Fibroblast of the aortic adventitia (primary cell): ENCODE measurements around the gene RAD17. TPM values are rescaled to one million over a fixed set of nuclear protein-coding genes. Genes with fewer than 3 reads are reported as not detected.
"Not testable (repeated sequence)": the region's sequence is repeated elsewhere in the genome, so short reads cannot be mapped to it uniquely, and the experiment has no call there.

ENCODE experiments used
- DNase-seq: peaks from one replicate; pipeline ENCODE4 v3.0.0-alpha.2; 2010; ENCODE audit warnings: low read depth
- H3K4me3 ChIP-seq: 2 replicates; pipeline ENCODE4 v1.5.1; 2011; ENCODE audit warnings: low read depth, mild to moderate bottlenecking, control low read depth, low read length, moderate library complexity
- total RNA-seq: library from RNA; depleted of rRNA; stranded (reverse); fragments of >200 nt; gene quantifications from 2 replicates; pipeline ENCODE4 v1.2.3, GENCODE V29; 2012; ENCODE audit warnings: low replicate concordance
- TF ChIP-seq, protein P1 (sequence below): IDR thresholded peaks from 2 replicates; pipeline ENCODE4 v1.5.1; 2011; ENCODE audit warnings: mild to moderate bottlenecking, low read length, control low read depth, inconsistent platforms; ENCODE audit not compliant: insufficient read depth

Gene RAD17, protein sequence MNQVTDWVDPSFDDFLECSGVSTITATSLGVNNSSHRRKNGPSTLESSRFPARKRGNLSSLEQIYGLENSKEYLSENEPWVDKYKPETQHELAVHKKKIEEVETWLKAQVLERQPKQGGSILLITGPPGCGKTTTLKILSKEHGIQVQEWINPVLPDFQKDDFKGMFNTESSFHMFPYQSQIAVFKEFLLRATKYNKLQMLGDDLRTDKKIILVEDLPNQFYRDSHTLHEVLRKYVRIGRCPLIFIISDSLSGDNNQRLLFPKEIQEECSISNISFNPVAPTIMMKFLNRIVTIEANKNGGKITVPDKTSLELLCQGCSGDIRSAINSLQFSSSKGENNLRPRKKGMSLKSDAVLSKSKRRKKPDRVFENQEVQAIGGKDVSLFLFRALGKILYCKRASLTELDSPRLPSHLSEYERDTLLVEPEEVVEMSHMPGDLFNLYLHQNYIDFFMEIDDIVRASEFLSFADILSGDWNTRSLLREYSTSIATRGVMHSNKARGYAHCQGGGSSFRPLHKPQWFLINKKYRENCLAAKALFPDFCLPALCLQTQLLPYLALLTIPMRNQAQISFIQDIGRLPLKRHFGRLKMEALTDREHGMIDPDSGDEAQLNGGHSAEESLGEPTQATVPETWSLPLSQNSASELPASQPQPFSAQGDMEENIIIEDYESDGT
- 26.1 and 28.6 TPM in 2 replicates for total RNA-seq

- TF ChIP-seq, protein P1, sequence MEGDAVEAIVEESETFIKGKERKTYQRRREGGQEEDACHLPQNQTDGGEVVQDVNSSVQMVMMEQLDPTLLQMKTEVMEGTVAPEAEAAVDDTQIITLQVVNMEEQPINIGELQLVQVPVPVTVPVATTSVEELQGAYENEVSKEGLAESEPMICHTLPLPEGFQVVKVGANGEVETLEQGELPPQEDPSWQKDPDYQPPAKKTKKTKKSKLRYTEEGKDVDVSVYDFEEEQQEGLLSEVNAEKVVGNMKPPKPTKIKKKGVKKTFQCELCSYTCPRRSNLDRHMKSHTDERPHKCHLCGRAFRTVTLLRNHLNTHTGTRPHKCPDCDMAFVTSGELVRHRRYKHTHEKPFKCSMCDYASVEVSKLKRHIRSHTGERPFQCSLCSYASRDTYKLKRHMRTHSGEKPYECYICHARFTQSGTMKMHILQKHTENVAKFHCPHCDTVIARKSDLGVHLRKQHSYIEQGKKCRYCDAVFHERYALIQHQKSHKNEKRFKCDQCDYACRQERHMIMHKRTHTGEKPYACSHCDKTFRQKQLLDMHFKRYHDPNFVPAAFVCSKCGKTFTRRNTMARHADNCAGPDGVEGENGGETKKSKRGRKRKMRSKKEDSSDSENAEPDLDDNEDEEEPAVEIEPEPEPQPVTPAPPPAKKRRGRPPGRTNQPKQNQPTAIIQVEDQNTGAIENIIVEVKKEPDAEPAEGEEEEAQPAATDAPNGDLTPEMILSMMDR = no peak
- peak; percentile 93 for DNase-seq
- peak within 1 kb of the TSS; percentile 94 for H3K4me3 ChIP-seq
These were observed at the start of gene RAD17, which contains the start of the genes AK6 and TAF9 for GRCh38 chr5:69369340-69370121. Gene RAD17 (plus strand): TSS chr5:69369818. CDS start chr5:69372209, 2,391 bp downstream. Gene AK6 (minus strand): TSS chr5:69369520. CDS start chr5:69369490, 30 bp downstream. Gene TAF9 (minus strand): TSS chr5:69369520. CDS start chr5:69365737, 3,783 bp downstream.

- H3K4me3 ChIP-seq = no peak overlapping the region
- TF ChIP-seq, protein P1 = no peak
- no peak for DNase-seq
These were observed 43.3 kb upstream of the RAD17 start for GRCh38 chr5:69326365-69326764.

- H3K4me3 ChIP-seq = no peak overlapping the region
- no peak for DNase-seq
- TF ChIP-seq, protein P1 = no peak
These were observed 39.6 kb upstream of the RAD17 start for GRCh38 chr5:69329905-69330489.

GRCh38 chr5:69331528-69332445 lies 37.8 kb upstream of the RAD17 start:
- no peak for DNase-seq
- TF ChIP-seq, protein P1 = no peak
- peak overlapping the region; percentile 81 for H3K4me3 ChIP-seq

DNA sequence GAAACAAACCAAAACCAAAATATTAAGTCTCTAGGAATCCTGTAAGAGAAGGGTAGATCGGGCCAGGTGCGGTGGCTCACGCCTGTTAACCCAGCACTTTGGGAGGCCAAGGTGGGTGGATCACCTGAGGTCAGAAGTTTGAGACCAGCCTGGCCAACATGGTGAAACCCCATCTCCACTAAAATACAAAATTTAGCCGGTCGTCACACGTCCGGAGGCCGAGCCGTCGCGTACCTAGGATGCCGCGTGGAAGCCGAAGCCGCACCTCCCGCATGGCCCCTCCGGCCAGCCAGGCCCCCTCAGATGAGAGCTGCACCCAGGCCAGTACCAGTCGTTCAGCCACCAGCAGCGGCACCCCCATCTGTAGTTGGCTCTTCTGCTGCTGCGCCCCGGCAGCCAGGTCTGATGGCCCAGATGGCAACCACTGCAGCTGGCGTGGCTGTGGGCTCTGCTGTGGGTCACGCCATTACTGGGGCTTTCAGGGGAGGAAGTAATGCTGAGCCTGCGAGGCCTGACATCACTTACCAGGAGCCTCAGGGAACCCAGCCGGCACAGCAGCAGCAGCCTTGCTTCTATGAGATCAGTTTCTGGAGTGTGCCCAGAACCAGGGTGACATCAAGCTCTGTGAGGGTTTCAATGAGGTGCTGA lies 35.8 kb upstream of the RAD17 start:
- DNase-seq, H3K4me3 ChIP-seq: not testable (repeated sequence)

DNA sequence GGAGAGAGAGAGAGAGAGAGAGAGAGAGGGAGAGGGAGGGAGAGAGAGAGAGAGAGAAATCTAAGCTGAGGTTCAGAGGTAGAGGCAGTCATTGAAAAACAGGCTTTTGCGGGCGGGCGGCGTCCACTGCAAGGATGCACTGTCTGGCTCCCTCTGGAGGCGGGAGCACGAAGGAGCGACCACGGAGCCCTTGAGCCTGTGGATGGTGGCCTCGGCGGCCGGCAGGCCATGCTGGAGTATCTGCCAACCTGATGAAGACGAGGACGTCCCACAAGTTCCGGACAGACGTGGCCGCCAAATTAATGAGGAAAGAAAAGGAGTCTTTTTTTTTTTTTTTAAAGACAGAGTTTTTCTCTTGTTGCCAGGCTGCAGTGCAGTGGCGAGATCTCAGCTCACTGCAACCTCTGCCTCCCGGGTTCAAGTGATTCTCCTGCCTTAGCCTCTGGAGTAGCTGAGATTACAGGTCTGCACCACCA lies 34.8 kb upstream of the RAD17 start:
- TF ChIP-seq, protein P1 = peak; percentile 92
- peak; percentile 74 for DNase-seq
- peak overlapping the region; percentile 5 for H3K4me3 ChIP-seq
